PC-3 (cell line): ENCODE measurements around the gene CEACAM3.

Experiments
- CTCF ChIP-seq: fragments of 300-600 bp; sonication (generic); conservative IDR thresholded peaks from 2 replicates; pipeline ENCODE4 v1.5.1; 2017; ENCODE audit warnings: antibody characterized with exemption, low read depth, mild to moderate bottlenecking, low read length
- EZH2 ChIP-seq: fragments of 300-600 bp; sonication (generic); IDR thresholded peaks from one replicate; pipeline ENCODE4 v1.6.1; 2017; ENCODE audit warnings: antibody characterized with exemption, mild to moderate bottlenecking, low read length; ENCODE audit not compliant: unreplicated experiment

- TF ChIP-seq CTCF: no peak
- no peak for TF ChIP-seq EZH2
Measured at GRCh38 chr19:41859213-41859617, 62.8 kb downstream of the CEACAM3 start.
